H1 (cell line): ENCODE results near the gene SMG1. TPM values are rescaled to one million over a fixed set of nuclear protein-coding genes. Genes with fewer than 3 reads are reported as not detected.

Experiments
- CTCF ChIA-PET: fragments of 300-600 bp; sonication (Branson Sonifier 250); formaldehyde crosslinking; loops from one replicate; lab custom pipeline; 2021; ENCODE audit not compliant: partially characterized antibody; lab: Charles Lee
- POLR2A ChIA-PET: fragments of 300-600 bp; sonication (Branson Sonifier 250); formaldehyde crosslinking; loops from one replicate; lab custom pipeline; 2021; ENCODE audit warnings: inconsistent platforms; ENCODE audit not compliant: partially characterized antibody; lab: Charles Lee
- DNase-seq, 2 experiments: peaks; one replicate each; pipeline versions ENCODE4 v3.0.0 to v3.0.0-alpha.2; 2010 to 2022; ENCODE audit warnings: low spot score in 2 of 2, low read depth in 1 of 2, mixed read lengths in 1 of 2
- FAIRE-seq: peaks from 2 replicates; lab custom pipeline; 2011; peaks lifted over from hg19 to GRCh38; lab: Jason Lieb, UNC
- H2AFZ ChIP-seq: 2 replicates; pipeline ENCODE4 v1.8.1; 2012; ENCODE audit warnings: low read length, inconsistent platforms
- H2AK5ac ChIP-seq: 2 replicates; pipeline ENCODE4 v1.6.1; 2013; ENCODE audit warnings: low read depth, low read length
- H2BK120ac ChIP-seq: replicated peaks from 2 replicates; pipeline ENCODE3; 2013; ENCODE audit warnings: low read depth, low read length, inconsistent platforms
- H2BK12ac ChIP-seq: 2 replicates; pipeline ENCODE4 v1.6.1; 2013; ENCODE audit warnings: low read depth, low read length
- H2BK15ac ChIP-seq: 2 replicates; pipeline ENCODE4 v1.6.1; 2013; ENCODE audit warnings: low read length
- H2BK20ac ChIP-seq: 2 replicates; pipeline ENCODE4 v1.6.1; 2013; ENCODE audit warnings: low read length
- H2BK5ac ChIP-seq: 2 replicates; pipeline ENCODE4 v1.6.1; 2013; ENCODE audit warnings: low read depth, low read length
- H3K14ac ChIP-seq: 2 replicates; pipeline ENCODE4 v1.6.1; 2013; ENCODE audit warnings: inconsistent platforms; ENCODE audit not compliant: insufficient read length
- H3K18ac ChIP-seq: 2 replicates; pipeline ENCODE4 v1.6.1; 2013; ENCODE audit warnings: low read length; ENCODE audit errors: extremely low read depth
- H3K23ac ChIP-seq: 2 replicates; pipeline ENCODE4 v1.6.1; 2013; ENCODE audit warnings: inconsistent platforms; ENCODE audit not compliant: insufficient read length
- H3K23me2 ChIP-seq: 2 replicates; pipeline ENCODE4 v1.6.1; 2013; ENCODE audit warnings: low read depth, low read length
- H3K27ac ChIP-seq: 2 replicates; pipeline ENCODE4 v1.6.1; 2011; ENCODE audit warnings: low read depth, low read length, inconsistent platforms
- H3K27me3 ChIP-seq, 4 experiments: replicated peaks in 1 of 4; 1 replicate in 1 of 4; 2 replicates in 3 of 4; pipeline versions ENCODE4 v1.6.1 to v1.8.1; 2011 to 2013; ENCODE audit warnings: low read length in 3 of 4, mild to moderate bottlenecking in 3 of 4, inconsistent platforms in 2 of 4, mixed read lengths in 2 of 4, moderate library complexity in 1 of 4; ENCODE audit not compliant: control insufficient read depth in 3 of 4, insufficient read depth in 3 of 4; ENCODE audit errors: extremely low read depth in 1 of 4
- H3K36me3 ChIP-seq, 4 experiments: 2 replicates each; pipeline versions ENCODE4 v1.6.1 to v1.8.1; 2011 to 2013; ENCODE audit warnings: mild to moderate bottlenecking in 4 of 4, low read length in 3 of 4, moderate library complexity in 2 of 4, control low read depth in 1 of 4, inconsistent platforms in 1 of 4; ENCODE audit not compliant: insufficient read depth in 4 of 4, control insufficient read depth in 2 of 4
- H3K4ac ChIP-seq: replicated peaks from 2 replicates; pipeline ENCODE3; 2013; ENCODE audit warnings: low read length, low read depth, mixed read lengths, inconsistent platforms; ENCODE audit not compliant: insufficient read length
- H3K4me1 ChIP-seq, 4 experiments: replicated peaks in 1 of 4; 1 replicate in 1 of 4; 2 replicates in 3 of 4; pipeline versions ENCODE4 v1.6.1 to v1.8.1; 2011 to 2013; ENCODE audit warnings: low read length in 3 of 4, inconsistent platforms in 2 of 4, mixed read lengths in 1 of 4; ENCODE audit not compliant: insufficient read depth in 4 of 4, control insufficient read depth in 3 of 4
- H3K4me2 ChIP-seq, 2 experiments: 2 replicates each; pipeline versions ENCODE4 v1.6.1 to v1.8.1; 2011 to 2013; ENCODE audit warnings: low read depth in 2 of 2, low read length in 2 of 2, control low read depth in 1 of 2, inconsistent platforms in 1 of 2, mild to moderate bottlenecking in 1 of 2; ENCODE audit not compliant: insufficient read depth in 1 of 2
- H3K4me3 ChIP-seq, 4 experiments: fragments of 200-600, 300-600 bp in 1 of 4; sonication (generic), shearing (Covaris generic), sonication (Bioruptor Twin) in 1 of 4; 2 replicates each; pipeline versions ENCODE4 v1.5.1 to v1.8.1; 2011 to 2016; ENCODE audit warnings: low read length in 4 of 4, low read depth in 3 of 4, control low read depth in 2 of 4, inconsistent platforms in 2 of 4, mild to moderate bottlenecking in 2 of 4, mixed read lengths in 1 of 4, moderate library complexity in 1 of 4; ENCODE audit not compliant: insufficient read depth in 2 of 4; ENCODE audit errors: extremely low read depth in 1 of 4
- H3K56ac ChIP-seq: replicated peaks from 2 replicates; pipeline ENCODE3; 2013; ENCODE audit warnings: low read depth, mild to moderate bottlenecking, mixed read lengths, low read length, inconsistent platforms; ENCODE audit not compliant: insufficient read length
- H3K79me1 ChIP-seq: 2 replicates; pipeline ENCODE4 v1.6.1; 2013; ENCODE audit warnings: low read depth, low read length, control low read depth
- H3K79me2 ChIP-seq, 2 experiments: 2 replicates each; pipeline versions ENCODE4 v1.6.1 to v1.8.1; 2012 to 2013; ENCODE audit warnings: low read length in 2 of 2, mild to moderate bottlenecking in 2 of 2, inconsistent platforms in 1 of 2; ENCODE audit not compliant: insufficient read depth in 2 of 2, control insufficient read depth in 1 of 2
- H3K9ac ChIP-seq, 4 experiments: replicated peaks in 1 of 4; 1 replicate in 1 of 4; 2 replicates in 3 of 4; pipeline versions ENCODE4 v1.6.1 to v1.8.1; 2011 to 2013; ENCODE audit warnings: low read depth in 3 of 4, low read length in 3 of 4, control low read depth in 2 of 4, mild to moderate bottlenecking in 2 of 4, moderate library complexity in 2 of 4, inconsistent platforms in 1 of 4; ENCODE audit errors: extremely low read depth in 1 of 4
- H3K9me3 ChIP-seq, 2 experiments: 2 replicates each; pipeline versions ENCODE4 v1.6.1 to v1.8.1; 2012 to 2013; ENCODE audit warnings: mild to moderate bottlenecking in 2 of 2, moderate library complexity in 2 of 2, control low read depth in 1 of 2, inconsistent platforms in 1 of 2, low read depth in 1 of 2, low read length in 1 of 2, mixed read lengths in 1 of 2; ENCODE audit not compliant: insufficient read depth in 2 of 2
- H4K20me1 ChIP-seq, 2 experiments: replicated peaks in 1 of 2; 2 replicates each; pipeline versions ENCODE3 to v1.8.1; 2011 to 2013; ENCODE audit warnings: inconsistent platforms in 2 of 2, low read length in 2 of 2, mild to moderate bottlenecking in 1 of 2; ENCODE audit not compliant: insufficient read depth in 2 of 2, control insufficient read depth in 1 of 2
- H4K5ac ChIP-seq: 2 replicates; pipeline ENCODE4 v1.6.1; 2013; ENCODE audit warnings: low read length, low read depth, mixed read lengths, inconsistent platforms; ENCODE audit not compliant: insufficient read length
- H4K8ac ChIP-seq: 2 replicates; pipeline ENCODE4 v1.8.0; 2013; ENCODE audit warnings: mild to moderate bottlenecking, moderate library complexity, low read length, inconsistent platforms; ENCODE audit not compliant: insufficient read depth; ENCODE audit errors: extremely low read depth
- H4K91ac ChIP-seq: replicated peaks from 2 replicates; pipeline ENCODE3; 2013; ENCODE audit warnings: low read length, mixed read lengths, inconsistent platforms; ENCODE audit not compliant: insufficient read length
- EGR1 ChIP-seq: IDR thresholded peaks from 2 replicates; pipeline ENCODE4 v1.6.1; 2011; ENCODE audit warnings: low read depth, low read length, borderline replicate concordance
- HDAC2 ChIP-seq, 2 experiments: fragments of 300-600 bp in 1 of 2; sonication (generic) in 1 of 2; IDR thresholded peaks; 2 replicates each; pipeline ENCODE4 v1.6.1; 2011 to 2012; ENCODE audit warnings: low read depth in 2 of 2, low read length in 2 of 2, mild to moderate bottlenecking in 2 of 2, moderate library complexity in 2 of 2, borderline replicate concordance in 1 of 2, inconsistent platforms in 1 of 2
- MAX ChIP-seq: IDR thresholded peaks from 2 replicates; pipeline ENCODE4 v1.6.1; 2012; ENCODE audit warnings: inconsistent platforms
- RBBP5 ChIP-seq: IDR thresholded peaks from 2 replicates; pipeline ENCODE4 v1.7.1; 2012; ENCODE audit warnings: low read depth, mild to moderate bottlenecking, inconsistent platforms, low read length, moderate library complexity, borderline replicate concordance
- SIN3A ChIP-seq, 2 experiments: IDR thresholded peaks in 1 of 2; conservative IDR thresholded peaks in 1 of 2; 2 replicates each; pipeline ENCODE4 v1.6.1; 2011 to 2012; ENCODE audit warnings: low read length in 2 of 2, improper control_type of control experiment in 1 of 2, low read depth in 1 of 2, mild to moderate bottlenecking in 1 of 2
- SIRT6 ChIP-seq: IDR thresholded peaks from one replicate; pipeline ENCODE4 v1.7.1; 2012; ENCODE audit warnings: low read length, inconsistent platforms
- WGBS, 2 experiments: shearing (Covaris generic) in 1 of 2; methylation state at CpG; one replicate each; pipeline versions ENCODE4 v1.1.6 to v1.1.7; 2013 to 2015; ENCODE audit warnings: low lambda C conversion rate in 2 of 2, mixed read lengths in 2 of 2, inconsistent platforms in 1 of 2, low coverage in 1 of 2, missing lambda C conversion rate in 1 of 2; ENCODE audit not compliant: insufficient replicate concordance in 2 of 2, insufficient coverage in 1 of 2, insufficient read length in 1 of 2; ENCODE audit errors: extremely low coverage in 1 of 2, missing lambda C conversion rate in 1 of 2; 5-methylcytosine and 5-hydroxymethylcytosine counted together
- polyA plus RNA-seq, 7 experiments: library from polyadenylated mRNA; depleted of rRNA in 3 of 7; stranded (reverse) in 5 of 7; unstranded in 2 of 7; fragments of >200 nt in 5 of 7; fragments of 200-250 nt in 2 of 7; gene quantifications; 1 replicate in 5 of 7; 2 replicates in 1 of 7; 4 replicates in 1 of 7; pipeline versions ENCODE4 v1.2.1 to v1.2.3, GENCODE V29; 2011 to 2013; ENCODE audit warnings: missing spikeins in 2 of 7, mixed read lengths in 2 of 7
- total RNA-seq: library from RNA; stranded (reverse); fragmentation: NEBNext Ultra II Directional; extraction: Animal tissue kit (Norgen Biotek cat#: 25700); gene quantifications from 2 replicates; pipeline ENCODE4 v1.2.1, GENCODE V29; 2021

Gene SMG1
- total and polyA plus RNA-seq, 2 of the 8 experiments (the other 6 are each of a cell fraction or from before 2014, with no cell fraction given): 14.9 to 90.6 TPM

GRCh38 chr16:18800775-18801144 lies 125.4 kb downstream of the SMG1 start:
- Histone ChIP-seq H3K9me3 (no peaks in the 10 kb centered on the region; a peak in 1 of 4 replicates), H2BK15ac (no peak overlapping the region), H3K4me3 (peak overlapping the region; percentile 63 to 93 (median 91)), H3K56ac (peak overlapping the region; percentile 74), H3K27ac (peak overlapping the region; percentile 76), H3K79me1 (no peaks in the 10 kb centered on the region; the same call in 1 of the 2 replicates), H2BK120ac (no peak overlapping the region), H2BK20ac (no peak overlapping the region), H4K20me1 (peaks cover 3 to 4% of the 10 kb centered on the region in 2 experiments), H3K18ac (no peak overlapping the region), H4K91ac (peak overlapping the region; percentile 72), H2BK5ac (peak overlapping the region; percentile 67), H2AK5ac (no peak overlapping the region), H3K9ac (peak overlapping the region; percentile 82 to 89 (median 84)), H4K8ac (peak overlapping the region; percentile 68), H2AFZ (no peak overlapping the region), H3K4me2 (peak overlapping the region; percentile 72 to 92), H3K23ac (no peak overlapping the region), H3K4me1 (peaks cover 0 to 9% (median 3%) of the 10 kb centered on the region in 4 experiments; a peak in 5 of 7 replicates), H3K79me2 (peaks cover 16 to 48% of the 10 kb centered on the region in 2 experiments), H3K27me3 (no peaks in the 10 kb centered on the region)
- WGBS, 2 experiments: 1% methylated on average over 14 of the region's 15 CpGs; no CpG with 5 or more reads in 1 of the 2 experiments
- POLR2A ChIA-PET: interaction anchor here (0.8 to 14.8 kb wide), 15 partner anchors 9 to 267 kb away, joined by 3 to 503 read pairs (median 7); partner anchors contain the start of genes COQ7, RPS15A and SMG1
- CTCF ChIA-PET: interaction anchor here (1.4 to 2.1 kb wide), 3 partner anchors 9 to 180 kb away, joined by 3 to 9 read pairs (median 6); no protein-coding TSS in a partner anchor
- FAIRE-seq: no peak
- DNase-seq: no peak
- TF ChIP-seq SIRT6 (no peak), RBBP5 (peak; percentile 5; the same call in 1 of the 2 replicates), SIN3A (conservative IDR thresholded peaks at IDR 0.05 in 1 of 2, IDR thresholded peaks at IDR 0.05 in 1 of 2; ENCODE audit: low read depth in 1 of 2, low read length in 2 of 2) (peak; percentile 7 to 38; a peak in 1 of 4 replicates), EGR1 (no peak), HDAC2 (IDR thresholded peaks at IDR 0.05; ENCODE audit: borderline replicate concordance in 1 of 2, low read depth in 2 of 2, low read length in 2 of 2) (0 out of 4 replicates have a peak, but pooled peaks of 1 of the 2 experiments have one; percentile 34), MAX (no peak)
- TF ChIP-seq, all 59 proteins: peak for 3
- Histone ChIP-seq H4K5ac (no peak overlapping the region), H3K23me2 (peaks cover 3% of the 10 kb centered on the region; the same call in 1 of the 2 replicates), H3K14ac (no peak overlapping the region), H3K36me3 (peaks cover 0 to 28% (median 6%) of the 10 kb centered on the region in 4 experiments; a peak in 6 of 8 replicates), H2BK12ac (peak overlapping the region; percentile 22; the same call in 1 of the 2 replicates), H3K4ac (no peak overlapping the region)
